ENCODE measurements around the gene CD93.

The CD93 gene

GRCh38 chr20:23107466-23107865 is 21.3 kb upstream of the CD93 start:
- DNase-seq (ENCODE audit: low read depth), result no peak
- Histone ChIP-seq H3K9ac (ENCODE audit: low read length) (no peak overlapping the region), H3K4me1 (ENCODE audit: control insufficient read depth, insufficient read depth, low read length) (no peaks in the 10 kb centered on the region), H3K27me3 (replicated peaks; ENCODE audit: control insufficient read depth, insufficient read depth, low read length) (peaks cover 2% of the 10 kb centered on the region), H3K9me3 (ENCODE audit: control insufficient read depth, low read length) (no peaks in the 10 kb centered on the region), H3K36me3 (ENCODE audit: control insufficient read depth, insufficient read depth, low read length, severe bottlenecking) (no peaks in the 10 kb centered on the region), H3K4me3 (ENCODE audit: low read length) (no peak overlapping the region)

- H3K36me3 ChIP-seq (ENCODE audit: control insufficient read depth, insufficient read depth, low read length, severe bottlenecking), result no peaks in the 10 kb centered on the region
- DNase-seq (ENCODE audit: low read depth), result no peak
- H3K27me3 ChIP-seq (replicated peaks; ENCODE audit: control insufficient read depth, insufficient read depth, low read length), result peaks cover 2% of the 10 kb centered on the region
- H3K9me3 ChIP-seq (ENCODE audit: control insufficient read depth, low read length), result no peaks in the 10 kb centered on the region
- H3K4me3 ChIP-seq (ENCODE audit: low read length), result no peak overlapping the region
- H3K9ac ChIP-seq (ENCODE audit: low read length), result no peak overlapping the region
- H3K4me1 ChIP-seq (ENCODE audit: control insufficient read depth, insufficient read depth, low read length), result no peaks in the 10 kb centered on the region
Observed at GRCh38 chr20:23106271-23106851, 20.2 kb upstream of the CD93 start.

- H3K4me3 ChIP-seq (ENCODE audit: low read length), result no peak overlapping the region
- no peaks in the 10 kb centered on the region for H3K9me3 ChIP-seq (ENCODE audit: control insufficient read depth, low read length)
- H3K4me1 ChIP-seq (ENCODE audit: control insufficient read depth, insufficient read depth, low read length), result no peaks in the 10 kb centered on the region
- peaks cover 3% of the 10 kb centered on the region for H3K27me3 ChIP-seq (replicated peaks; ENCODE audit: control insufficient read depth, insufficient read depth, low read length)
- no peaks in the 10 kb centered on the region for H3K36me3 ChIP-seq (ENCODE audit: control insufficient read depth, insufficient read depth, low read length, severe bottlenecking)
- DNase-seq (ENCODE audit: low read depth), result no peak
- no peak overlapping the region for H3K9ac ChIP-seq (ENCODE audit: low read length)
Observed at GRCh38 chr20:23105193-23105592, 19.1 kb upstream of the CD93 start.

GRCh38 chr20:23103284-23104018 is 17.3 kb upstream of the CD93 start:
- Histone ChIP-seq H3K27me3 (replicated peaks; ENCODE audit: control insufficient read depth, insufficient read depth, low read length) (peaks cover 9% of the 10 kb centered on the region), H3K4me1 (ENCODE audit: control insufficient read depth, insufficient read depth, low read length) (no peaks in the 10 kb centered on the region), H3K36me3 (ENCODE audit: control insufficient read depth, insufficient read depth, low read length, severe bottlenecking) (no peaks in the 10 kb centered on the region), H3K9me3 (ENCODE audit: control insufficient read depth, low read length) (no peaks in the 10 kb centered on the region), H3K9ac (ENCODE audit: low read length) (no peak overlapping the region), H3K4me3 (ENCODE audit: low read length) (no peak overlapping the region)
- peak; percentile 16 for DNase-seq (ENCODE audit: low read depth)

DNA sequence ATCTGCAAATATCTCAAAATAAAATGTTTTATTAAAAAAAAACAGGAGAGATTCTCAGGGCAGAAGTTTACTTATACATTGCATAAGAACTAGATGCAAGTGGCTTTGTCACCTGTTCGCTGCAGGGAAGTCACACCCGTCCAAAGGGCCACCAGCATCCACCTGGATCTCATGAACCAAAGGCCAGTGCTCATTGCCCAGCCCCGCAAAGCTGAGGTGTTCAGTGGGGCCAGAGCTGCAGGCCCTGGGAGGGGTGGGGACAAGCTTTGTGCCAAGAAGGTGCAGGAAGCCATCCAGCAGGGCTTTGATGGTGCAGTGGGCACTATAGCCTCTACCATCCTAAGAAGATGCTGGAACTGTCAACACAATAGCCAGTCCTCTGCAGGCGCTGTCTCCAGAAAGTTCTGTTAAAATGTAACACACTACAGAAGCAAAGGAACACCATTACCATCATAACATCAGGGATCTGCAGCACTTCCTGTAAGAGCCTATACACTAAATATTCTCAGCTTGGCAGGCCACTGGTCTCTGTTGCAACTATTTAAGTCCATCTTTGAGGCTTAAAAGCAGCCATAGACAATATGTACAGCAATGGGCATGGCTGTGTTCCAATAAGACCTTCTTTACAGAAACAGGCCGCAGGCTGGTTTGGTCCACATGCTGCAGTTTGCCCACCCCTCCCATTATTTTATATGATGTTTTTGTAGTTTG is 15.7 kb upstream of the CD93 start:
- Histone ChIP-seq H3K36me3 (ENCODE audit: control insufficient read depth, insufficient read depth, low read length, severe bottlenecking) (no peaks in the 10 kb centered on the region), H3K4me1 (ENCODE audit: control insufficient read depth, insufficient read depth, low read length) (no peaks in the 10 kb centered on the region), H3K9ac (ENCODE audit: low read length) (no peak overlapping the region), H3K4me3 (ENCODE audit: low read length) (no peak overlapping the region), H3K27me3 (replicated peaks; ENCODE audit: control insufficient read depth, insufficient read depth, low read length) (peaks cover 9% of the 10 kb centered on the region), H3K9me3 (ENCODE audit: control insufficient read depth, low read length) (no peaks in the 10 kb centered on the region)
- DNase-seq (ENCODE audit: low read depth), result no peak

DNA sequence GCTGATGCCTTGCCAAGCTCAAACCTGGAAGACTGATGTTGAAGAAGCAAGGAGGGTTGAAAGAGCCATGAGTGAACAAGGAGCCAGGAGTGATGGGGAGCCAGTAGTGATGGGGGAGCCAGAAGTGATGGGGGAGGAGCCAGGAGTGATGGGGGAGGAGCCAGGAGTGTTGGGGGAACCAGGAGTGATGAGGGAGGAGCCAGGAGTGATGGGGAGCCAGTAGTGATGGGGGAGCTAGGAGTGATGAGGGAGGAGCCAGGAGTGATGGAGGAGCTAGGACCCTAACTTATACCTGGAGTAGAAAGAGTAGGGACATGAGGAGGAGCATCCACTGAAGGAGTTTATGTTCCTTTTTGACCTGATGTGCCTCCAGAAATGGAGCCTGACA is 14.6 kb upstream of the CD93 start:
- no peaks in the 10 kb centered on the region for H3K4me1 ChIP-seq (ENCODE audit: control insufficient read depth, insufficient read depth, low read length)
- H3K9me3 ChIP-seq (ENCODE audit: control insufficient read depth, low read length), result no peaks in the 10 kb centered on the region
- H3K27me3 ChIP-seq (replicated peaks; ENCODE audit: control insufficient read depth, insufficient read depth, low read length), result peaks cover 9% of the 10 kb centered on the region
- no peak overlapping the region for H3K9ac ChIP-seq (ENCODE audit: low read length)
- no peaks in the 10 kb centered on the region for H3K36me3 ChIP-seq (ENCODE audit: control insufficient read depth, insufficient read depth, low read length, severe bottlenecking)
- DNase-seq (ENCODE audit: low read depth), result no peak
- no peak overlapping the region for H3K4me3 ChIP-seq (ENCODE audit: low read length)

DNA sequence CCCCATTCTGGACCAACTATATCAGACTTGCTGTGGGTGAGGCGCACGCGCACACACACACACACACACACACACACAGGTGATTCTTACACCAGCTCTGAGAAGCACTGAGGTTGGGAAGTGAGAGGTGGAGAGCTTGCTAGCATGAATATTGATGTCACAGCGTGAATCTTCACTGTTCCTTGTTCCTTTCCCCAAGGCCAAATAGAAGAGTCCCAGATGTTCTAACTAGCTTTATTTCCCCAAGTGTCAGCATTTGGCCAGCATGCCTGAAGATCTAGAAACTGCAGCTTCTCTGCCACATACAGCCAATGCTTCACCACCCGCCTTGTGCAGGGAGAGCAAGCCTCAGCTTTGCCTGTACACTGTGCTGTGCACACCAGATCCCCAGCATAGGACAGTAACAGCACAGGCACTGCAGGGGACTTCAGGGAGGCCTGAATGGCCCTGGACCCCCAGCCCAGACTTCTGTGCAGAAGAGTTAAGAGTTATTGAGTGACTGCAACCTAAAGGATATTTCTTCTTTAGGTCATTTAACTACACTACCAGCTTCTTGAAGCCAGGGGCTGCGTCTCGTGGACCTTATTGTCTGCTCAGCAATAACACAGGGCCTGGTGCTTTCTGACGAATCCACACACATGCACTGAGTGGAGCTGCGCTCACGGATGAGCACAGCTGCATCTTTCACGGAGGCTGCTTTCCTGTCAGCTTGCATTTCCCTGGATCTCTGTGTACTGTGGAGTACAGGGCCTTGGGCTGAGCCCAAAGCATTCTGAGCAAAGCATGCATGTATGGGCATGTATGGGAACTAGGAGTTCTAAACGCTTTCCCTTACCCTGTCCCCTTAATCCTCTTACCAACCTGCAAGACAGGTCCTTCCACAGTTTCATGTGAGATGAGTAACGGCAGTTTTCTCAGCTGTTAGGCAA is 13.9 kb upstream of the CD93 start:
- no peak overlapping the region for H3K9ac ChIP-seq (ENCODE audit: low read length)
- H3K4me3 ChIP-seq (ENCODE audit: low read length), result no peak overlapping the region
- DNase-seq (ENCODE audit: low read depth), result no peak
- no peaks in the 10 kb centered on the region for H3K9me3 ChIP-seq (ENCODE audit: control insufficient read depth, low read length)
- no peaks in the 10 kb centered on the region for H3K4me1 ChIP-seq (ENCODE audit: control insufficient read depth, insufficient read depth, low read length)
- H3K36me3 ChIP-seq (ENCODE audit: control insufficient read depth, insufficient read depth, low read length, severe bottlenecking), result no peaks in the 10 kb centered on the region
- peaks cover 9% of the 10 kb centered on the region for H3K27me3 ChIP-seq (replicated peaks; ENCODE audit: control insufficient read depth, insufficient read depth, low read length)

DNA sequence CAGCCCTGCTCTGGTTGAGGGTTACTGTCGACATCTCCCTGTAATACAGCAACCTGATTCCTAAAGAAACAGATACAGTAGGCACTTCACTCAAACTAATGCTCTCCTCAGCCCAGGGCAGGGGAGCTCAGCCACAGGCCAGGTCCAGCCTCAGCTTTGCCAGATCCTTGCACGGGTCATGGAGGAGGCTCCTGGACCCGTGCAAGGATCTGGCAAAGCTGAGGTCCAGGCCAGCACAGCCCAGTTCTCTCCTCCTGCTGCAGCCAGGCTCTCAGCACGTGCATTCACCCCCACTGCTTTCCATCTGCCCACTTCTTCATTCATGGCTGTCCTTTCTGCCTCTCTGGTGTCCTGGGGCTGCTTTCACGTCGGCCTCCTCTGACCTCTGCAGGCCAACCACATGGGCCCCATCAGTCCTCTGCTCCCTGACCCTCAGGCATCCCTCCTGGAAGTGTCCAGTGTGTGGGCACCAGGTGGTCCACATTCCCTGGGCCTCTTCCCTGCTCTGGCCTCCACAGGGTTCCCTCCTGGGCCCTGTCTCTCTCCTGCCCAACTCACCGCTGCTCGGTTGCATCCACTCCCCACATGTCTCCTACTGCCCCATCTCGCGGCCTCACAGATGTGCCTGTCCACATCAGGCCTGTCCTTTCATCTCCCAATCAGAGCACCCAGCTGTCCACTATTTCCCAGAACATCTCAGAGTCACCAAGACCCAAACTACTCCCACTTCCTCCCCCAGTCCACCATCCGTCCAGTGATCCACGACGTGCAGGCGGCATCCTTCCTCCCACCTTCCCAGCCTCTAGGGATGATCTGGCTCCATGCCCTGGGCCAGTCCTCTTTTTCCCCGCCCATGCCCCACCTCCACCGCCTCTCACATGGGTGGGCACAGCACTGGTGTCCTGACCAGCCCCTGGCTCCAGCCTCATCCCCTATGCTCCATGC is 11.8 kb upstream of the CD93 start:
- no peak overlapping the region for H3K4me3 ChIP-seq (ENCODE audit: low read length)
- H3K27me3 ChIP-seq (replicated peaks; ENCODE audit: control insufficient read depth, insufficient read depth, low read length), result peaks cover 7% of the 10 kb centered on the region
- no peak overlapping the region for H3K9ac ChIP-seq (ENCODE audit: low read length)
- H3K9me3 ChIP-seq (ENCODE audit: control insufficient read depth, low read length), result no peaks in the 10 kb centered on the region
- H3K36me3 ChIP-seq (ENCODE audit: control insufficient read depth, insufficient read depth, low read length, severe bottlenecking), result no peaks in the 10 kb centered on the region
- no peaks in the 10 kb centered on the region for H3K4me1 ChIP-seq (ENCODE audit: control insufficient read depth, insufficient read depth, low read length)
- DNase-seq (ENCODE audit: low read depth), result no peak

GRCh38 chr20:23096986-23097520 is 10.9 kb upstream of the CD93 start:
- no peak for DNase-seq (ENCODE audit: low read depth)
- Histone ChIP-seq H3K9me3 (ENCODE audit: control insufficient read depth, low read length) (no peaks in the 10 kb centered on the region), H3K36me3 (ENCODE audit: control insufficient read depth, insufficient read depth, low read length, severe bottlenecking) (no peaks in the 10 kb centered on the region), H3K4me3 (ENCODE audit: low read length) (no peak overlapping the region), H3K4me1 (ENCODE audit: control insufficient read depth, insufficient read depth, low read length) (no peaks in the 10 kb centered on the region), H3K27me3 (replicated peaks; ENCODE audit: control insufficient read depth, insufficient read depth, low read length) (peaks cover 7% of the 10 kb centered on the region), H3K9ac (ENCODE audit: low read length) (no peak overlapping the region)

- Histone ChIP-seq H3K36me3 (ENCODE audit: control insufficient read depth, insufficient read depth, low read length, severe bottlenecking) (no peaks in the 10 kb centered on the region), H3K27me3 (replicated peaks; ENCODE audit: control insufficient read depth, insufficient read depth, low read length) (peaks cover 7% of the 10 kb centered on the region), H3K9ac (ENCODE audit: low read length) (no peak overlapping the region), H3K4me1 (ENCODE audit: control insufficient read depth, insufficient read depth, low read length) (no peaks in the 10 kb centered on the region), H3K9me3 (ENCODE audit: control insufficient read depth, low read length) (no peaks in the 10 kb centered on the region), H3K4me3 (ENCODE audit: low read length) (no peak overlapping the region)
- no peak for DNase-seq (ENCODE audit: low read depth)
Observed at GRCh38 chr20:23096097-23096496, 10.0 kb upstream of the CD93 start.
